Body of pancreas (tissue), 4 donors: ENCODE results near the gene SNRK. TPM values are rescaled to one million over a fixed set of nuclear protein-coding genes. Genes with fewer than 3 reads are reported as not detected.

Source experiments
- ATAC-seq: fragments of 150-250 bp; one replicate; pipeline ENCODE4 v1.9.1; 2016
- DNase-seq, 4 donors: peaks; one replicate each; pipeline ENCODE4 v3.0.0-alpha.2; 2019
- H3K27ac ChIP-seq, 4 donors: fragments of 200-600 bp; sonication (generic); 1 replicate in 3 of 4; 2 replicates in 1 of 4; pipeline versions ENCODE4 v1.5.1 to v1.6.1; 2016 to 2019; ENCODE audit warnings: mild to moderate bottlenecking in 1 of 4, mixed read lengths in 1 of 4, moderate library complexity in 1 of 4
- H3K27me3 ChIP-seq, 2 donors: fragments of 200-600 bp; sonication (generic); one replicate each; pipeline ENCODE4 v1.6.0; 2016; ENCODE audit warnings: mild to moderate bottlenecking in 1 of 2
- H3K36me3 ChIP-seq, 2 donors: fragments of 200-600 bp; sonication (generic); replicated peaks in 1 of 2; 2 replicates each; pipeline ENCODE4 v1.5.1; 2016; ENCODE audit warnings: low read depth in 2 of 2; ENCODE audit not compliant: insufficient read depth in 1 of 2
- H3K4me1 ChIP-seq: fragments of 200-600 bp; sonication (generic); one replicate; pipeline ENCODE4 v1.6.0; 2016
- H3K4me3 ChIP-seq, 2 donors: fragments of 200-600 bp; sonication (generic); 1 replicate in 1 of 2; 2 replicates in 1 of 2; pipeline ENCODE4 v1.5.1; 2016 to 2019
- H3K9me3 ChIP-seq, 3 donors: fragments of 200-600 bp; sonication (generic); 1 replicate in 2 of 3; 2 replicates in 1 of 3; pipeline ENCODE4 v1.5.1; 2016
- CTCF ChIP-seq, 7 experiments: fragments of 450-650 bp in 4 of 7; fragments of 200-600 bp in 3 of 7; sonication (generic) in 3 of 7; IDR thresholded peaks; one replicate each; pipeline ENCODE4 v1.5.1; 2016 to 2019; ENCODE audit warnings: antibody characterized with exemption in 7 of 7
- POLR2A ChIP-seq, 3 donors: fragments of 450-650 bp; IDR thresholded peaks; one replicate each; pipeline ENCODE4 v1.6.1; 2016; ENCODE audit warnings: antibody characterized with exemption in 3 of 3, mild to moderate bottlenecking in 2 of 3
- WGBS, 2 donors: methylation state at CpG; one replicate each; pipeline ENCODE4 v1.1.5; 2017; 5-methylcytosine and 5-hydroxymethylcytosine counted together
- intact Hi-C: fragments of 100-400 bp; cut with DNase I; formaldehyde crosslinking; loops from one replicate; pipeline ENCODE4 v1.15.1; 2023
- total RNA-seq, 2 donors: library from RNA; depleted of rRNA; stranded (reverse); fragments of >200 nt; gene quantifications; one replicate each; pipeline ENCODE4 v1.1.0, GENCODE V29; 2016

Gene SNRK
- total RNA-seq, 2 donors from 2014 or later = 22.4 to 25.7 TPM

DNA sequence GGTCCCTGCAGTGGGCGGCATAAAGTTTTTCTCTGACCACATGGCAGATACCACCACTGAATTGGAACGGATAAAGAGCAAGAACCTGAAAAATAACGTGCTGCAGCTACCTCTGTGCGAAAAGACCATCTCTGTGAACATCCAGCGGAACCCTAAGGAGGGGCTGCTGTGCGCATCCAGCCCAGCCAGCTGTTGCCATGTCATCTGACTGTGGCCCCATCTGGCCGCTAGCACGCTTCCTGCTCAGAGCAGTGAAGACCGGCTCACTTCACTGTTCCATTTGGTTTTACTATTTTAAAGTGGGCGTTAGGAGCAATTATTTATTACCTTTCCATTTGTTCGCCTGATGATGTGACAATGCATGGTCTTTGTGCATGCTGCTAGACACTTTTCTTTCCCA, 62.0 kb downstream of the SNRK start:
- ATAC-seq = no peak

GRCh38 chr3:43348852-43349574, 62.7 kb downstream of the SNRK start:
- ATAC-seq (no peak), DNase-seq (no peak)
- Histone ChIP-seq H3K4me1 (peaks cover 8% of the 10 kb centered on the region), H3K27ac (no peak overlapping the region), H3K9me3 (no peaks in the 10 kb centered on the region), H3K27me3 (no peaks in the 10 kb centered on the region), H3K36me3 (peaks cover 0 to 22% of the 10 kb centered on the region in 2 donors), H3K4me3 (no peak overlapping the region)
- 77 to 79% methylated on average over 4 of the region's 4 CpGs for WGBS, 2 donors
- TF ChIP-seq CTCF (IDR thresholded peaks at IDR 0.05) = no peak
- no peak for TF ChIP-seq POLR2A (IDR thresholded peaks at IDR 0.05)
- intact Hi-C loops = no loop called here

More for the DNA sequence above, 62.0 kb downstream of the SNRK start:
- Histone ChIP-seq H3K27me3 (no peaks in the 10 kb centered on the region), H3K36me3 (peaks cover 0 to 23% of the 10 kb centered on the region in 2 donors), H3K27ac (no peak overlapping the region), H3K4me1 (peaks cover 14% of the 10 kb centered on the region), H3K4me3 (no peak overlapping the region), H3K9me3 (no peaks in the 10 kb centered on the region)
- DNase-seq = no peak
- intact Hi-C loops = no loop called here
- 93 to 97% methylated on average over 11 of the region's 11 CpGs for WGBS, 2 donors
- TF ChIP-seq CTCF (IDR thresholded peaks at IDR 0.05) = no peak
- TF ChIP-seq POLR2A (IDR thresholded peaks at IDR 0.05) = no peak

GRCh38 chr3:43349716-43350115, 63.4 kb downstream of the SNRK start:
- Histone ChIP-seq H3K36me3 (peaks cover 0 to 22% of the 10 kb centered on the region in 2 donors), H3K9me3 (no peaks in the 10 kb centered on the region), H3K27ac (no peak overlapping the region), H3K27me3 (no peaks in the 10 kb centered on the region), H3K4me1 (peaks cover under 1% of the 10 kb centered on the region), H3K4me3 (no peak overlapping the region)
- ATAC-seq (no peak), DNase-seq (no peak)
- no peak for TF ChIP-seq CTCF (IDR thresholded peaks at IDR 0.05)
- TF ChIP-seq POLR2A (IDR thresholded peaks at IDR 0.05) = no peak
- intact Hi-C loops = no loop called here
- WGBS, 2 donors = 97 to 98% methylated on average over 3 of the region's 3 CpGs

- TF ChIP-seq CTCF (IDR thresholded peaks at IDR 0.05) = no peak
- no peak for TF ChIP-seq POLR2A (IDR thresholded peaks at IDR 0.05)
- intact Hi-C loops = no loop called here
- DNase-seq (no peak), ATAC-seq (no peak)
- H3K4me3 ChIP-seq = no peak overlapping the region
- H3K36me3 ChIP-seq = peaks cover 0 to 8% of the 10 kb centered on the region in 2 donors
- WGBS, 2 donors = 100% methylated on average over 1 of the region's 1 CpG
- H3K27ac ChIP-seq = no peak overlapping the region
- H3K4me1 ChIP-seq = no peaks in the 10 kb centered on the region
- no peaks in the 10 kb centered on the region for H3K27me3 ChIP-seq
- no peaks in the 10 kb centered on the region for H3K9me3 ChIP-seq
Measured at GRCh38 chr3:43353393-43353792, 67.1 kb downstream of the SNRK start.
